ENCODE data around the gene TCIRG1.

TCIRG1 gene

GRCh38 chr11:68021167-68021787 is 17.5 kb upstream of the TCIRG1 start:
- TF ChIP-seq ARNTL (CRISPR knock-in tag; IDR thresholded peaks at IDR 0.05; ENCODE audit: borderline replicate concordance, low read depth), result no peak
- peak; percentile 63 for ATAC-seq

GRCh38 chr11:68022531-68022930 is 16.3 kb upstream of the TCIRG1 start:
- TF ChIP-seq ZNF70 (CRISPR knock-in tag; IDR thresholded peaks at IDR 0.05) (no peak), CSDC2 (CRISPR knock-in tag; IDR thresholded peaks at IDR 0.05) (no peak), PPARA (CRISPR knock-in tag; IDR thresholded peaks at IDR 0.05; ENCODE audit: borderline replicate concordance) (no peak), RARB (CRISPR knock-in tag; IDR thresholded peaks at IDR 0.05) (no peak), ISL1 (CRISPR knock-in tag; IDR thresholded peaks at IDR 0.05) (no peak), OSR1 (CRISPR knock-in tag; IDR thresholded peaks at IDR 0.05) (no peak), ZC3H10 (CRISPR knock-in tag; IDR thresholded peaks at IDR 0.05) (no peak), ZFP3 (CRISPR knock-in tag; IDR thresholded peaks at IDR 0.05) (no peak), GLIS3 (CRISPR knock-in tag; IDR thresholded peaks at IDR 0.05) (no peak), ZNF8 (CRISPR knock-in tag; IDR thresholded peaks at IDR 0.05) (no peak), POU6F1 (CRISPR knock-in tag; IDR thresholded peaks at IDR 0.05; ENCODE audit: borderline replicate concordance, low read depth) (no peak), CREB5 (CRISPR knock-in tag; IDR thresholded peaks at IDR 0.05; ENCODE audit: low read depth) (no peak), SNAI2 (CRISPR knock-in tag; IDR thresholded peaks at IDR 0.05) (no peak), ZNF565 (CRISPR knock-in tag; conservative IDR thresholded peaks at IDR 0.05; ENCODE audit: low read depth) (no peak), ARNTL (CRISPR knock-in tag; IDR thresholded peaks at IDR 0.05; ENCODE audit: borderline replicate concordance, low read depth) (no peak), TOX (CRISPR knock-in tag; IDR thresholded peaks at IDR 0.05; ENCODE audit: borderline replicate concordance) (no peak), TSHZ2 (CRISPR knock-in tag; IDR thresholded peaks at IDR 0.05) (no peak)
- TF ChIP-seq, protein P1, sequence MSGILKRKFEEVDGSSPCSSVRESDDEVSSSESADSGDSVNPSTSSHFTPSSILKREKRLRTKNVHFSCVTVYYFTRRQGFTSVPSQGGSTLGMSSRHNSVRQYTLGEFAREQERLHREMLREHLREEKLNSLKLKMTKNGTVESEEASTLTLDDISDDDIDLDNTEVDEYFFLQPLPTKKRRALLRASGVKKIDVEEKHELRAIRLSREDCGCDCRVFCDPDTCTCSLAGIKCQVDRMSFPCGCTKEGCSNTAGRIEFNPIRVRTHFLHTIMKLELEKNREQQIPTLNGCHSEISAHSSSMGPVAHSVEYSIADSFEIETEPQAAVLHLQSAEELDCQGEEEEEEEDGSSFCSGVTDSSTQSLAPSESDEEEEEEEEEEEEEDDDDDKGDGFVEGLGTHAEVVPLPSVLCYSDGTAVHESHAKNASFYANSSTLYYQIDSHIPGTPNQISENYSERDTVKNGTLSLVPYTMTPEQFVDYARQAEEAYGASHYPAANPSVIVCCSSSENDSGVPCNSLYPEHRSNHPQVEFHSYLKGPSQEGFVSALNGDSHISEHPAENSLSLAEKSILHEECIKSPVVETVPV (CRISPR knock-in tag; IDR thresholded peaks at IDR 0.05), result no peak
- no peak for ATAC-seq

DNA sequence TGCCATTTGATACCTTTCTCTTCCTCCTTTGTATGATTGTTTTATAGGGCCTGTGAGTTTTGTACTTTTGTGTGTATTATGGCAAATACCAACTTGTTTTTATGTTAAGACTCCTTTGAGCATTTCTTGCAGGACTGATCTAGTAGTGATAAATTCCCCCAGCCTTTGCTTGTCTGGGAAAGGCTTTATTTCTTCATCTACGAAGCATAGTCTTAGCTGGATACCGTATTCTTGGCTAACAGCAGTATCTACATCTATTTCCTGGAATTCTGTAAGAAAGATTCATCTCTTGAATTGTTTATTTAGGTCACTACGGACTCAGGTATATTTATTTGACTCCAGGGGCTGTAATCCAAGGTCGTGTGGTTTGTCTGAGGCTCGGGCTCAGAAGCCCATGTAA is 14.3 kb upstream of the TCIRG1 start:
- TF ChIP-seq ISL1 (CRISPR knock-in tag; IDR thresholded peaks at IDR 0.05), result no peak

DNA sequence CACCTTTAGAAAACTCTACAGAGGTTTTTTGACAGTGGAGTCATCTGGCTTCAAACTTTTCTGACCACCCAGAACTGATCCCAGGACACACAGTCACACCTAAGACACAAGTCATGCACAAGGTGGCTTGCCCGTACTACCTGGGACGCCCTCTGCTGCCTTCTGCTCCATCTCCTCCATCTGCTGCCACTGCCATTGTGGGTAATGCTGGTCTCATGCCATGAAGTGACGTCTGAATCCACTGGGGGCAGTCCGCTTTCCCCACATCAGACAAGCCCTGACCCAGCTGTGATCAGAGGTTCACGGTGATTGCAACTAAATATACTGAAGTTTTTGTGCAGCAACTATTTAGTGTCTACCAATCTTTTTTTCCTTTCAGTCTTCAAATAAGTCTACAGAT is 13.8 kb upstream of the TCIRG1 start:
- TF ChIP-seq TOX (CRISPR knock-in tag; IDR thresholded peaks at IDR 0.05; ENCODE audit: borderline replicate concordance) (no peak), ARNTL (CRISPR knock-in tag; IDR thresholded peaks at IDR 0.05; ENCODE audit: borderline replicate concordance, low read depth) (no peak), CREB5 (CRISPR knock-in tag; IDR thresholded peaks at IDR 0.05; ENCODE audit: low read depth) (no peak), CSDC2 (CRISPR knock-in tag; IDR thresholded peaks at IDR 0.05) (no peak), ZNF565 (CRISPR knock-in tag; conservative IDR thresholded peaks at IDR 0.05; ENCODE audit: low read depth) (no peak), TSHZ2 (CRISPR knock-in tag; IDR thresholded peaks at IDR 0.05) (no peak), PATZ1 (CRISPR knock-in tag; IDR thresholded peaks at IDR 0.05; ENCODE audit: borderline replicate concordance) (no peak), ZC3H10 (CRISPR knock-in tag; IDR thresholded peaks at IDR 0.05) (no peak), ZFP3 (CRISPR knock-in tag; IDR thresholded peaks at IDR 0.05) (no peak)
- ATAC-seq, result no peak

More for the DNA sequence above, 14.3 kb upstream of the TCIRG1 start:
- no peak for ATAC-seq

All from SK-N-SH treated with all-trans-retinoic acid at 6 μM for 48 hours (cell line).